Measurements from ENCODE around the gene TUBB8. TPM values are rescaled to one million over a fixed set of nuclear protein-coding genes. Genes with fewer than 3 reads are reported as not detected.

TUBB8 gene
- total RNA-seq, 4 donors from 2014 or later, result not detected

GRCh38 chr10:92153-92552 lies 43.1 kb upstream of the TUBB8 start:
- H3K4me1 ChIP-seq, result no peaks in the 10 kb centered on the region
- intact Hi-C loops (cut with DNase I; ENCODE audit: low total_unique reads), result no loop called here
- no peak for DNase-seq
- no peaks in the 10 kb centered on the region for H3K36me3 ChIP-seq
- H3K27me3 ChIP-seq, result no peaks in the 10 kb centered on the region
- H3K27ac ChIP-seq, result no peak overlapping the region
- no peak overlapping the region for H3K4me3 ChIP-seq
- TF ChIP-seq, protein P1, sequence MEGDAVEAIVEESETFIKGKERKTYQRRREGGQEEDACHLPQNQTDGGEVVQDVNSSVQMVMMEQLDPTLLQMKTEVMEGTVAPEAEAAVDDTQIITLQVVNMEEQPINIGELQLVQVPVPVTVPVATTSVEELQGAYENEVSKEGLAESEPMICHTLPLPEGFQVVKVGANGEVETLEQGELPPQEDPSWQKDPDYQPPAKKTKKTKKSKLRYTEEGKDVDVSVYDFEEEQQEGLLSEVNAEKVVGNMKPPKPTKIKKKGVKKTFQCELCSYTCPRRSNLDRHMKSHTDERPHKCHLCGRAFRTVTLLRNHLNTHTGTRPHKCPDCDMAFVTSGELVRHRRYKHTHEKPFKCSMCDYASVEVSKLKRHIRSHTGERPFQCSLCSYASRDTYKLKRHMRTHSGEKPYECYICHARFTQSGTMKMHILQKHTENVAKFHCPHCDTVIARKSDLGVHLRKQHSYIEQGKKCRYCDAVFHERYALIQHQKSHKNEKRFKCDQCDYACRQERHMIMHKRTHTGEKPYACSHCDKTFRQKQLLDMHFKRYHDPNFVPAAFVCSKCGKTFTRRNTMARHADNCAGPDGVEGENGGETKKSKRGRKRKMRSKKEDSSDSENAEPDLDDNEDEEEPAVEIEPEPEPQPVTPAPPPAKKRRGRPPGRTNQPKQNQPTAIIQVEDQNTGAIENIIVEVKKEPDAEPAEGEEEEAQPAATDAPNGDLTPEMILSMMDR (IDR thresholded peaks at IDR 0.05), result no peak
- no peak for TF ChIP-seq POLR2A (IDR thresholded peaks at IDR 0.05)
- no peaks in the 10 kb centered on the region for H3K9me3 ChIP-seq

- DNase-seq, result no peak
- intact Hi-C loops (cut with DNase I; ENCODE audit: low total_unique reads), result no loop called here
- Histone ChIP-seq H3K4me3 (no peak overlapping the region), H3K36me3 (no peaks in the 10 kb centered on the region), H3K27ac (no peak overlapping the region), H3K9me3 (no peaks in the 10 kb centered on the region), H3K27me3 (no peaks in the 10 kb centered on the region), H3K4me1 (no peaks in the 10 kb centered on the region)
- TF ChIP-seq POLR2A (IDR thresholded peaks at IDR 0.05), result no peak
- TF ChIP-seq, protein P1 (IDR thresholded peaks at IDR 0.05), result no peak
These were observed 42.2 kb upstream of the TUBB8 start for GRCh38 chr10:91313-91712.

GRCh38 chr10:90161-90560 lies 41.1 kb upstream of the TUBB8 start:
- no peak for DNase-seq
- H3K4me1 ChIP-seq, result no peaks in the 10 kb centered on the region
- H3K36me3 ChIP-seq, result no peaks in the 10 kb centered on the region
- no peak for TF ChIP-seq POLR2A (IDR thresholded peaks at IDR 0.05)
- TF ChIP-seq, protein P1 (IDR thresholded peaks at IDR 0.05), result no peak
- no peaks in the 10 kb centered on the region for H3K9me3 ChIP-seq
- H3K27me3 ChIP-seq, result no peaks in the 10 kb centered on the region
- no peak overlapping the region for H3K4me3 ChIP-seq
- H3K27ac ChIP-seq, result no peak overlapping the region
- intact Hi-C loops (cut with DNase I; ENCODE audit: low total_unique reads), result no loop called here

- H3K27me3 ChIP-seq, result no peaks in the 10 kb centered on the region
- no peaks in the 10 kb centered on the region for H3K36me3 ChIP-seq
- no peak overlapping the region for H3K4me3 ChIP-seq
- H3K9me3 ChIP-seq, result no peaks in the 10 kb centered on the region
- no peaks in the 10 kb centered on the region for H3K4me1 ChIP-seq
- no peak overlapping the region for H3K27ac ChIP-seq
- no peak for TF ChIP-seq POLR2A (IDR thresholded peaks at IDR 0.05)
- TF ChIP-seq, protein P1 (IDR thresholded peaks at IDR 0.05), result no peak
- no peak for DNase-seq
- intact Hi-C loops (cut with DNase I; ENCODE audit: low total_unique reads), result no loop called here
These were observed 40.2 kb upstream of the TUBB8 start for GRCh38 chr10:89248-89647.

DNA sequence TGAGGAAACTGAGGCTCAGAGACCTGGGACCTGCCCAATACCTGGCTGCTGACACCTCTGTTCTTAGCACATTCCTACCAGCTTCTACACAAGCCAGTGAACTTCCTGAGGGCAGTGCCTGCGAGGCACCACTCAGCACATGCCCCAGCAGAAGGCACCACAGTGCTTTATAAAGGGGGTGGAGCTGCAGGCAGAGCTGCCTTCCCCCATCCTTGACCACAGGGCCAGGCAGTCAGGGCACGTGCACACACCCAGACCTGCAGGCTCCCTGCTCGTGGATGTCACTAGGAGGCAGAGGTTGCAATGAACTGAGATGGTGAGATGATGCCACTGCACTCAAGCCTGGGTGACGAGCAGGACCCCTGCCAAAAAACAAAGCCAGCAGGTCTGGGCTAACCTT lies 39.2 kb upstream of the TUBB8 start:
- no peaks in the 10 kb centered on the region for H3K36me3 ChIP-seq
- H3K9me3 ChIP-seq, result no peaks in the 10 kb centered on the region
- no peaks in the 10 kb centered on the region for H3K4me1 ChIP-seq
- TF ChIP-seq POLR2A (IDR thresholded peaks at IDR 0.05), result no peak
- TF ChIP-seq, protein P1 (IDR thresholded peaks at IDR 0.05), result no peak
- DNase-seq, result no peak
- intact Hi-C loops (cut with DNase I; ENCODE audit: low total_unique reads), result no loop called here
- H3K4me3 ChIP-seq, result no peak overlapping the region
- H3K27ac ChIP-seq, result no peak overlapping the region
- no peaks in the 10 kb centered on the region for H3K27me3 ChIP-seq

All from uterus (tissue), 4 donors.